GM19023 (cell line): ENCODE results near the gene LCORL.
"Not testable (repeated sequence)": the region's sequence is repeated elsewhere in the genome, so short reads cannot be mapped to it uniquely, and the experiment has no call there.

Experiments
- ATAC-seq: cut with Tn5 transposase; IDR thresholded peaks from one replicate; pipeline ENCODE4 v1.9.1; 2021; ENCODE audit warnings: mild to moderate bottlenecking, moderate library complexity; ENCODE audit not compliant: unreplicated experiment

Gene LCORL

DNA sequence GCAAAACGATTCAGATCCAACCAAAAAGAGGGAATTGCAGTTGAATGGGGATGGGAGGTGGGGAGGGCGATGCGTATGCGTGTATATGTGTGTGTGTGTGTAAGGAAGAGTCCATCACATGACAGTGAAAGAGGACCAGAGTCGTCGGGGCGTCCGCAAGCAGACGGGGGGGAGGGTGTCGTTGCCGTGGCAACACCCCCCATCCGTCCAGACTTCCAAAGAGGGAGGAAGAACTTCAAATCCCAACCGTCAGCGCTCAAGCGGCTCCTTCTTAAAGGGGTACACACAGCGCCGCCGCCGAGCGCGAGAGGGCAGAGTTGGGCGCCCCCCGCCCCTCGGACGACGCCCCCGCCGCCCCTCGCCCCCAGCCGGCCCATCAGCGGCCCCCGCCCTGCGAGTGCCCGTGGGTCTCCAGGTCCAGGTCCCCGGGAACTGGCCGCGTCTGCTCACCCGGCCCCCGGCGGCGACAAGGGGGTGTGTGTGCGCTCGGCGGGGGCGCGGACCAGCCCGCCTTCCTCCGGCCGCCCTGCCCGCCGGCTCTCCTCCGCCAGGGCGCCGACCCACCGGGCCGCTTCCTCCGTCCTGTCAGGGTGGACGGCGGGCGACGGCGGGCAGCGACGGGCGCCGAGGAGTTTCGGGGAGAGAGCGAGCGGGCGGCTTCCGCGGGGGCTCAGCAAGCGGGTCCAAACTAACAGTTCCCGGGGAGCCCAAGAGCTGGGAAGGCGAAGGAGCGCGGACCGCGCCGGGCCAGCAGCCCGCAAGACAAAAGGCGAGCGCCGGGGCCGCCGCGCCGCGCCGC lies 685 bp downstream of the LCORL start:
- ATAC-seq, result peak; percentile 11

DNA sequence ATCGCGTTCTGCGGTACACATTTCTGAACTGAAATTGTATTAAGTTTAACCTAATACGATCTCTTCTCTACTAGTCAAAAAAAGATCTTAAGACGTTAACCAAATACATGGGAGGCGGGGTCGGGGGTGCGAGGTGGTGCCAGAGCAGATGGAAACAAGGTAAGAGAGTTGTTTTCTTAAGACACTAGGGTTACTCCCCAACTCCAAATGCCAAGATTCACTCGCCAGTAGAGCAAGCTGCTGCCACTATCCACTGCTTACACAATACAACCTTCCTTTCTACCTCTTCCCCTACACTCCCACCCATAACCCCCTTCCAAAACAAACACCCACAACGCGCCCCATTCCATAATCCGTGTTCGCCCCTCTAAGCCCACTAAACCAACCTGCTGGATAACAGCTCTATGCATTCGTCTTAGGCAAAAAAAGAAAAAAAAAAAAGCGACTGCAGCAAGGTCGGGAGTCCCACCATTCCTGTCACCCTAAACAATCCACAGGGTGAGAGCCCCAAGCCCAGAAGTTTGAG lies 1.3 kb downstream of the LCORL start:
- ATAC-seq, result no peak

DNA sequence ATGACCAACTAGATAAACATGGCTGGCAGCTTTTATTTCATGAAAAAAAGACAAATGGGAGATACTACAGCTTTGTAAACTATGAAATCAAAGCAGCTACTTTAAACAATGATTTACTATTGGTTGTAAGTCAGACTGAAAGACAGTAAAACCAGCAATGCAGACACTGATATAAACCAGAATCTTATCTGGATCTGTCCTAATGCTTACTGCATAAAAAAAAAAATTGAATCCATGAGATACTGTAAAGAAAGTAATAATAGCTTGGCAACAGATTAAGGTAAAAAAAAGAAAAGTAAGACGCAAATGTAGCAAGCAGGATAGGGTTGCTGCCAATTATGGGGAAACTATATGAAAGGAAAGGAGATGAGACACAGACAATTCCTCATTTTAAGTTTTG lies 7.3 kb downstream of the LCORL start:
- no peak for ATAC-seq

DNA sequence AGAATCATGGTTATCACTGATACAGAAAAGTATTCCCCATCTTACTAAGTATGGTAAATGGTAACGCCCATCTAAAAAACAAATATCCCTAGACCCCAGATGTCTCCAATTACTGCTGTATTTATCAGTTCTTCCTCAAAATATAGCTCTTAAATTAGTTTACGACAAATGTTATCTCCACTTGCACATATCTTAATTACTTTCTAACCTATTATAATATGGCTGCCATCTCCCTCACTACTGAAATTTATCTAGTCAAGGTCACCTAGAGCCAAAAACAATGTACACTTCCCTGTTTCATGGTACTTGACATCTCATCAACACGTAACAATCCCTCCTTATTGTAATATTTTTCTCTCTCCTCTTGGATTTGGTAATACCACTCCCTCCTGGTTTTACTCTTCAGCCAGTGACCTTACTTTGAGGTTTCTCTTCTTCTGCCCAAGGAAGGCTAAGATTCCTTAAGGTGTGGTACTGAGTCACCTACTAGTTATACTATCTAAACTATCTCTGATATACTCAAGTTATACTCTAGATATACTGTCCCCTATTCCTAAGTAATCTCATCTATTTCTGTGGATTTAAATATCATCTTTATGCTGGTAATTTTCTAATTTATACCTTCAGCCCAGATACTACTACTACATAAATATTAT lies 8.6 kb downstream of the LCORL start:
- no peak for ATAC-seq

DNA sequence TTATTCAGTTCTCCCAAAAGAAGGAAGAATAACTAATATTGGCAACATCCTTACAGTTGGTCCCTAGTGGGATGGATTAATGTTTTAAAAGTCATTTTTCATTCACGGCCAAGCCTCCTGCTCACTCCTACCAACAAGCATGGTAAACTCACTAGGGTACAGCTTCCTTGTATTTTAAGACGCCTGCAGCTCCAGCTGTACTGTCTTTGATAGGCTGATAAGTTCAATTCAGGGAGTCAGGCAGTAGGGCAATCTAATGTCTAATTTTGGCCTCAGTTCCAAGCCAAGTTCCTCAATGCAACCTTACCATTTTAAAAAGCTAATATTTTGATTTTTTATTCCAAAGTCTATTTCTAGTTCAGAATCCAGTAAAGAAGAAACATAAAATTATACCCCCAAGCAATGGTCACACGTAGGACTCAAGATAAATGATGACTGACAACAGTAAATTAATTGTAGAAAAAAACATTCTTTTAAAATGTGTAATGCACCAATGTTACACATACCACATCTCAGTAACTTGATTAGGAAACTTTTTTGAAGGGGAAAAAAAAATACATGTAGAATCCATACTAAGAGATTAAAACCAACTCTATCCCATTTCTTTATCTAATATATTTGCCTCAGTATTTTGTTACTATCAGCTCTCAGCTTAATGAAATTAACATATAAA lies 9.3 kb downstream of the LCORL start:
- ATAC-seq, result no peak

DNA sequence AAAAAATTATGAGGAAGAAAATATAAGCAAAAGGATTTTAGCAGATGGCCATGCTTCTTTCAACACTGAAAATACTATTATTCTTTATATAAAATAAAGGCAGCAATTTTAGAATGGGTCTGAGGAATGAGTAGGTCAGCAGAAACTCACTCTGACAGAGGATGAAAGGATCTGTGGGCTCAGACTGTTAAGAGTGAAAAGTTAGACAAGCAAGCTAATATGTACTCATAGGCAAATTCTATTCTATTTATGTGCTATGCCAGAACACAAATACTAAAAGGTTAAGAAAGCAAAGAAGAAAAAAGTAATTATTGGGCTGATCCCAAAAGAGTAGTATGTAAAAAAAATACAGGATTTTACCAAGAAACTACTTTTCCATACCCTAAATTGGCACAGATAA lies 13.9 kb downstream of the LCORL start:
- ATAC-seq, result no peak

DNA sequence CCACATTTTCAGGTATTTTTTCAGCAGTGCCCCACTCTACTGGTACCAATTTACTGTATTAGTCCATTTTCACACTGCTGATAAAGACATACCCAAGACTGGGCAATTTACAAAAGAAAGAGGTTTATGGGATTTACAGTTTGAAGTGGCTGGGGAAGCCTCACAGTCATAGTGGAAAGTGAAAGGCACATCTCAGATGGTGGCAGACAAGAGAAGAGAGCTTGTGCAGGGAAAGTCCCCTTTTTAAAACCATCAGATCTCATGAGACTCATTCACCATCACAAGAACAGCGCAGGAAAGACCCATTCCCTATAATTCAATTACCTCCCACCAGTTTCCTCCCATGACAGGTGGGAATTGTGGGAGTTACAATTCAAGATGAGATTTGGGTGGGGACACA lies 15.1 kb downstream of the LCORL start:
- ATAC-seq, result not testable (repeated sequence)

DNA sequence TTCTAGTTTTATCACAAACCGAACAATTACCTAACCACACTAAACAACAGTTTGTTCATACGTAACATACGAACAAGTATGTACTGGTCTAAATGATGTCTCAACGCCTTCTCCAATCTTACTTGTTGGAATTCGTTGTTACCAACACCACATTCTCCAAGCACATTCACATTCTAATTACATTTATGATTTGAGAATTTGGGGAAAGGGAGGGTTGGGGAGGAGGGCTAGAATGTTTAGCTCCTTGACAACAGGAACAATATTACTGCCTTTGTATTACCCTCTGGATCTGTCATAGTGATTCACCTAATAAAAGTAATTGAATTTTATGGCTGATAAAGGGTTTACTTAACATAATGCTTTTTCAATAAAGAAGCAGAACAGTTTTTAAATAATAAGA lies 24.4 kb downstream of the LCORL start:
- ATAC-seq, result no peak

DNA sequence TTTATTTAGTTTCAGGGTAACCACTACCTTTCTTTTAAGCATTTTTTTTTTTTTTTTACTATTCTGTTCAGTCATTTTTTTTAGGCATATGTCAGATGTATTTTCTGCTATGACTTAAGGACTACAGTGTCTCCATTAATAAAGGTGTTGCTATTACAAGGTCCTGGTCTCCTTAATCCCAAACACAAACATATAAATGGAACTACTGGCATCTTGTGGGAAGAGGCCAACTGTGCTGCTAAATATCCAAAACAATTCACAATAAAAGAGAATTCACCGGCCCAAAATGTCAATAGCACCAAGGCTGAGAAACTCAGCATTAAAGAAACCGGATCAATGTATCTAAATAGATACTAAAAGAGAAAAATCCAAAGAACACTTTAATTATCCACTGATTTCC lies 26.4 kb downstream of the LCORL start:
- no peak for ATAC-seq

DNA sequence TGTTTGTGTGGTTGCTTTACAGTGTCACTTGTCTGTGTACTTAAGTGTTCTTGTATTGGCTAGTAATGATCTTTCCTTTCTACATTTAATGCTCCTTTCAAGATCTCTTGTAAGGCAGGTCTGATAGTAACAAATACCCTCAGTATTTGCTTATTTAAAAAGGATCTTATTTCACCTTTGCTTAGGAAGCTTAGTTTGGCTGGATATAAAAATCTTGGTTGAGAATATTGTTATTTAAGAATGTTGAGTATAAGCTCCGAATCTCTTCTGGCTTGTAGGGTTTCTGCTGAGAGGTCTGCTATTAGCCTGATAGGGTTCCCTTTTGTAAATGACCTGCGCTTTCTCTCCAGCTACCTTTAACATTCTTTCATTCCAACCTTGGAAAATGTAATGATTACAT lies 35.7 kb downstream of the LCORL start:
- ATAC-seq, result no peak

DNA sequence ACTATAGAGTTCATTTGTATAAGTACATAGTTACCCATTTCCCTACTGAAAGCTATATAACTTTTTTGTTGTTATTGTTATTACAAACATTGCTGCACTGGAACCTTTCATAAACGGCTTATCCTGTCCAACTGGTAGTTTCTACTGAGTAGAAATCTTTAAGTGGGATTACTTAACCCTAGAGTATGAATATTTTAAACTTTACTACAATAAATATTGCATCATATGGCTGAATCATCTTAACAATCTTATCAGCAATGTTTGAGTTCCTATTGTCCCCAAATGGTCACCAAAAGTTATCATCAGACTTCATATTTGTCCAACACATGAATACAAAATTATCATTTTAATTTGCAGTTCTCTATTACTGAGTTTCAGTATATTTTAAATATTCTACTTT lies 40.5 kb downstream of the LCORL start:
- ATAC-seq, result no peak

DNA sequence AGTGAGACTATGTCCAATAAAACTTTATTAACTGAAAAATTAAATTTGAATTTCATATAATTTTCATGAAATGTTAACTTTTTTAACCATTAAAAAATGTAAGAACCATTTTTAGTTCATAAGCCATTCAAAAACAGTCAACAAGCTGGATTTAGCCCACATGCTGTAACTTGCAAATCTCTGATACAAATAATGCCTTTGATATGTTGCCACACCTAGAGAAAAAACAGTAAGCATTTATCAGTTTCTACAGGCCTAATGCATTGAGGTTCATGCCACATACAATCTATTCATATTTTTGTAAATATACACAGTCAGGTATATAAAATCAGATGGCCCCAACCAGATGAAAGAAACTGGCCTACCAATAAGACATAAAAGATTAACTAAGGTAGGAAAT lies 52.8 kb downstream of the LCORL start:
- no peak for ATAC-seq

DNA sequence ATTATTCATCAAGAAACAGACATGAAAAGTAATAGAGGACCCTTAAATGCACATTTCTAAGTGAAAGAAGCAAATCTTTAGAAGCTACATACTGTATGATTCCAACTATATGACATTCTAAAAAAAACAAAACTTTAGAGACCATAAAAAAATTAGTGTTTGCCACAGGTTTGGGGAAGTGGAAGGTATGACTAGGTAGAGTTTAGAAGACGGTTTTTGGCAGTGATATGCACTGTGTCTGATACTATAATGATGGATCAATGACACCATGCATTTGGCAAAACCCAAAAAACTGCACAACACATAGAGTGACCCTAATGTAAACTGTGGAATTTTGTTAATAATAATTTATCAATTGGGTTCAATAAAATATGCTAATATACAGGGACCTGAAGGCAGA lies 54.5 kb downstream of the LCORL start:
- no peak for ATAC-seq

DNA sequence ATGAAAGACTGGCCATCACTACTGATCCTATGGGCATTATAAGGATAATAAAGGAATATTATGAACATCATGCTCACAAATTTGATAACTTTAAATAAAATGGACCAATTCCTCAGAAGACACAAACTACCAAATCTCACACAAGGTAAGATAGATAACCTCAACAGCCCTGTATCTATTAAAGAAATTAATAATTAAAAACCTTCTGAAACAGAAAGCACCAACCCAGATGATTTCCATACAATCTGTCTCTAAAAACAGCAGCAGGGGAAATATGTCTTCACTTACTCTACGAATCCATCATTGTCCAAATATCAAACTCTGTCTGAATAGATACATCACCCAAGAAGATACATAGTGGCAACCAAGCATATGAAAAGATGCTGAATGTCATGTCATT lies 55.2 kb downstream of the LCORL start:
- ATAC-seq, result no peak

DNA sequence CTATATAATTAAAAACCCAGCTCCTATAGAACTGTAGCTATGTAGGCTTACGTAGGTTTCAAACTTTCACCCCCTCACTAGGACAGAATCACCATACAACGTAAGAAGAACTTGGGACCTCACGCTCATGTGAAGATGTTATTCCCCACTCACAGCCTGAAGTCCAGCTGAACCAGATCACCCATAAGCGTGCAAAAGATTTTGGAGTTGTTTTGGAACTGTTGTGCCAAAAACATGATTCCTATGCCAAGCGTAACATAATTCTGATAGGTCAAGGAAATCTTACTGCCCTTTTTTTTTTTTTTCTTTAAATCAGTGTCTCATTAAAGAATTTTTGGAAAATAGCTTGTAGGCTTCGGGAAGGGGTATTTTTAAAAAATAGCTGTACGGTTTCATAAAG lies 57.0 kb downstream of the LCORL start:
- ATAC-seq, result no peak

DNA sequence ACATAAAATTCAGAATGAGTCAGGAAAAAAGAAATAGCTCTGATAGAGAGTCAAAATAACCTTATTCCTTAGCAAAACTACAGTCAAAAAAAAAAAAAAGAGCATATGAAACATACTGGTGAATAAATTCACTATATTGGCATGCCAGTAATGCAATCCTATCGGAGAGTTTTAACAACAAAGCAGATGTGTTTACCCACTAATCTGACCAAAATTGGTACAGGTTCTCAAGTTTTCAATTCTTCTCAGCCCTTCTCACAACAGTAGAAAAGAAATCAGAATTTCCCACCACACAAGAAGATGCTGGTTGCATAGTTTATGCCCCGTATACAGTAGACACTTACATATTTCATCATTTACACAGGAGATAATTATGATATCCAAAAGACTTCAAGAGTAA lies 59.4 kb downstream of the LCORL start:
- no peak for ATAC-seq

DNA sequence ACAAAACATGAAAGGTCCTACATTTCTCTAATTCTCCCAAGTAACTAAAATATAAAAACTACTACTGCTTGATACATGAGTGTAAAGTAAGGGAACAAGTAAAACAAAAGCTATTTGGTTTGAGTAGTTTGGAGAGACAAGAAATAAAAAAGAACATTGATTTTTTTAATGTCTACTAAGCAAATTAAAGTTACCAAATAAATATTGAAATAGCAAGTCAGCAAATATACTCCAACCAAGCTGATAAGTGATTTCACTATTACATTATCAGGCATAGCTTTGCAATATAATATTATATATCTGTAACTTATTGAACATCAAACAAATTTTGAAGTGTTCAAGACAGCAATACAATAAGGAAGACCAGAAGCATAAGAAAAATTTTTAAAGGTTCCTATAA lies 60.3 kb downstream of the LCORL start:
- ATAC-seq, result no peak

DNA sequence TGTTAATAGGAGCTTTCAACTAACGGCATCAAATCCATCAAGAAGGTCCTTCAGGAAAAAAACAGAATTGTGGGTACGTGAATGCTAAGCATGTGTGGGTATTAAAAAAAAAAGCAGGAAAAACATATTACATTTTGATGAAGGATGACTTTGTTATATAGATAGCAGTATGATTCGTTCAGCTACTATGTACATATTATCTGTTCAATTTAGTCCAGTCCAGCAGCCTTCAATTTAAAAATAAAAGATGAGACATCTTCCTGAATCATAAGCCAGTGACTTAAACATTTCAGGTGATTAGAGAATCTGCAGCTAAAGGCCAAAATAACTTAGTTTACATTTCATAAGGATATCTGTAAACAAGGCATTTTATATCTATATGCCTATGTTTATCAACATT lies 63.4 kb downstream of the LCORL start:
- ATAC-seq, result no peak

DNA sequence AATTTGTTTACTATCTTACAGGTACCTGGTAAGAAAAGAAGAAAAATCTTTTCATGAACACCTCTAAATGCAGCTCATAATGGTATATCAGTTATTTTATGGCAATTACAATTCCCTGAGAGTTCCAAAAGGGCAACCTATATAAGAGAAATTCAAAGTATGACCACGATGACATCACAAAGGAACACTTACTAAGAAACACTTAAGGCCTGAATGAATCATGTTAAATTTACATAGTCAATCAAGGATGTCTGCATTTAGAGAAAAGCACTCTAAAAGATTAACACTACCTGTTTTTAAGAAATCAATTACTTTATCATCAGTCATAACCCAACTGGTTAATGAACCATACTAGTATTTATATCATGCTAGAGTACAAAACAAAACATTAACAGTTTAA lies 63.9 kb downstream of the LCORL start:
- no peak for ATAC-seq

DNA sequence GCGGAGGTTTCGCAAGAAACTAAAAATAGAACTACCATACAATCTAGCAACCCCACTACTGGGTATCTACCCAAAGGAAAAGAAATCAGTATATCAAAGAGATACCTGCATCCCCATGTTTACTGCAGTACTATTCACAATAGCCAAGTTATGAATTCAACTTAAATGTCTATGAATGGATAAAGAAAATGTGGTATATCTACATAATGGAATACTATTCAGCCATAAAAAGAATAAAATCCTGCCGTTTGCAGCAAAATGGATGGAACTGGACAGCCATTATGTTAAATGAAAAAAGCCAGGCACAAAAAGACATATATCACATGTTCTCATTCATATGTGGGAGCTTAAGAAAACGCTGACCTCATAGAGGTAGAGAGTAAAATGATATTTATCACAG lies 65.3 kb downstream of the LCORL start:
- ATAC-seq, result no peak

DNA sequence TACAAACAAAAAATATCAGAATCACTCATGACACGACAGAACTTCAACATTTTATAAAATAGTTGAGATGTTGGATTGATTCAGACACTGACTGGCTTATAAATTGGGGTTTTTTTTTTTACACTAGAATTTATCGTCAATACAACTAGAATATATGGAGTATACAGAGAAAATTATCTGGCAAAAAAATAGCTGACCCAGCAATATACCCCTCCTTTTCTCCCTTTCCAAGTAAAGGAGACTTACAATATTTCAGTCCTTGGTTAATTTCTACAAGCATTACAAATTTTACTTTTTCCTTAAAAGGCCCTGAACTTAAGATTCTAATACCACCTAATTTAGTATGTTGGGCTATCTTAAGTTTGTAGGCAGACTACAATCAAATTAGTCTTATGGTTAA lies 76.3 kb downstream of the LCORL start:
- ATAC-seq, result no peak

DNA sequence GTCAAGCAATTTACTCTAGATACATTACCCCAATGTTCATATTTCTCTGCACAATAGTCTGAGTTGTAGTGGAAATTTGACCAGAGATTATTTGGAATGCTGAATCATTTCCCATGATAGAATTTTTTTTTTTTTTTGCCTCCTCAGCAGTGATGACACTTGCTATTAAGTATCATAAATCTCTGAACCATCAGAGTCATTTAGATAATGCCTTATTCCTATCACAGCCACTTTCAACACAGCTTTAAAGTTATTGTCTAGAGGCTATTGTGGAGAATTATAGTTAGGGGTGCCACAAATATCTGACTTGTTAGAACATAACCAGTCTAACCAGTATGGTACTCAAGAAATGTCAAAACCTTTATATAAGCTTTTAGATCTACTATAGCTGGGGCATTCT lies 79.8 kb downstream of the LCORL start:
- no peak for ATAC-seq
